ENCODE results near the gene TAGLN. TPM values are rescaled to one million over a fixed set of nuclear protein-coding genes. Genes with fewer than 3 reads are reported as not detected.
"Not testable (repeated sequence)": the region's sequence is repeated elsewhere in the genome, so short reads cannot be mapped to it uniquely, and the experiment has no call there.

Gene TAGLN
- polyA plus RNA-seq, 3 donors: 3.6 to 113 (median 4.0) TPM

GRCh38 chr11:117205211-117205818, 6.1 kb downstream of the TAGLN start:
- H3K9ac ChIP-seq (ENCODE audit: insufficient read depth, low read length, poor library complexity, severe bottlenecking): no peak overlapping the region
- H3K4me3 Mint-ChIP-seq: no peak overlapping the region
- WGBS (ENCODE audit: insufficient coverage): 100% methylated on average over 2 of the region's 11 CpGs
- no peak overlapping the region for H3K4me2 ChIP-seq (replicated peaks; ENCODE audit: extremely low read depth, low read length, poor library complexity, severe bottlenecking)
- peaks cover 0 to 6% of the 10 kb centered on the region in 2 donors for H3K4me1 ChIP-seq (ENCODE audit: control insufficient read depth in 1 of 2, insufficient read depth in 2 of 2, low read length in 2 of 2)
- H3K9me3 ChIP-seq (replicated peaks in 1 of 2; ENCODE audit: control insufficient read depth in 1 of 2, insufficient read depth in 1 of 2, low read length in 2 of 2): no peaks in the 10 kb centered on the region
- peaks cover 35 to 46% of the 10 kb centered on the region in 2 donors for H3K36me3 ChIP-seq (replicated peaks in 1 of 2; ENCODE audit: control insufficient read depth in 1 of 2, insufficient read depth in 2 of 2, low read length in 2 of 2)
- no peak for TF ChIP-seq CTCF (IDR thresholded peaks at IDR 0.05)
- H3K9me3 Mint-ChIP-seq: no peaks in the 10 kb centered on the region
- intact Hi-C loops (cut with micrococcal nuclease): loop anchor here in 1 of 2 donors (5.0 kb wide), 1 partner anchor 73 kb away; no protein-coding TSS in a partner anchor
- H4K20me1 ChIP-seq (ENCODE audit: insufficient read depth, low read length): peaks cover 4% of the 10 kb centered on the region
- H3K27ac ChIP-seq (ENCODE audit: low read depth in 1 of 2, low read length in 2 of 2): no peak overlapping the region
- H3K36me3 Mint-ChIP-seq: peaks cover 39 to 51% of the 10 kb centered on the region in 2 donors
- no peak overlapping the region for H2AFZ ChIP-seq (ENCODE audit: insufficient read depth, low read depth, low read length, poor library complexity, severe bottlenecking)
- peaks cover 0 to 4% (median 0%) of the 10 kb centered on the region in 3 donors for H3K27me3 Mint-ChIP-seq (ENCODE audit: low read depth in 3 of 3)
- no peak for DNase-seq
- peaks cover 9% of the 10 kb centered on the region for H3K4me1 Mint-ChIP-seq
- peak overlapping the region in 4 of 7 donors; percentile 31 to 70 (median 36) for H3K27ac Mint-ChIP-seq
- H3K27me3 ChIP-seq (ENCODE audit: control insufficient read depth in 2 of 2, insufficient read depth in 2 of 2, low read length in 2 of 2): no peaks in the 10 kb centered on the region
- H3K79me2 ChIP-seq (ENCODE audit: insufficient read depth, low read length): no peaks in the 10 kb centered on the region
- no peak overlapping the region for H3K4me3 ChIP-seq (replicated peaks in 1 of 3; ENCODE audit: low read depth in 2 of 3, low read length in 3 of 3)

- H3K36me3 Mint-ChIP-seq: peaks cover 47 to 57% of the 10 kb centered on the region in 2 donors
- not testable (repeated sequence) for H3K9me3 Mint-ChIP-seq; H3K79me2 ChIP-seq (ENCODE audit: insufficient read depth, low read length); H3K27me3 Mint-ChIP-seq (ENCODE audit: low read depth in 3 of 3); H3K27ac Mint-ChIP-seq; H3K4me1 Mint-ChIP-seq; H3K9ac ChIP-seq (ENCODE audit: insufficient read depth, low read length, poor library complexity, severe bottlenecking); H3K4me2 ChIP-seq (replicated peaks; ENCODE audit: extremely low read depth, low read length, poor library complexity, severe bottlenecking); DNase-seq; H2AFZ ChIP-seq (ENCODE audit: insufficient read depth, low read depth, low read length, poor library complexity, severe bottlenecking); H3K4me3 ChIP-seq (replicated peaks in 1 of 3; ENCODE audit: low read depth in 2 of 3, low read length in 3 of 3); H3K4me3 Mint-ChIP-seq; H3K27me3 ChIP-seq (ENCODE audit: control insufficient read depth in 2 of 2, insufficient read depth in 2 of 2, low read length in 2 of 2); H3K27ac ChIP-seq (ENCODE audit: low read depth in 1 of 2, low read length in 2 of 2); H3K4me1 ChIP-seq (ENCODE audit: control insufficient read depth in 1 of 2, insufficient read depth in 2 of 2, low read length in 2 of 2); H3K9me3 ChIP-seq (replicated peaks in 1 of 2; ENCODE audit: control insufficient read depth in 1 of 2, insufficient read depth in 1 of 2, low read length in 2 of 2); H4K20me1 ChIP-seq (ENCODE audit: insufficient read depth, low read length)
- intact Hi-C loops (cut with micrococcal nuclease): loop anchor here in 1 of 2 donors (5.0 kb wide), 1 partner anchor 74 kb away; no protein-coding TSS in a partner anchor
- peaks cover 37 to 53% of the 10 kb centered on the region in 2 donors for H3K36me3 ChIP-seq (replicated peaks in 1 of 2; ENCODE audit: control insufficient read depth in 1 of 2, insufficient read depth in 2 of 2, low read length in 2 of 2)
- WGBS (ENCODE audit: insufficient coverage): 100% methylated on average over 4 of the region's 8 CpGs
These were observed 6.9 kb downstream of the TAGLN start for GRCh38 chr11:117206111-117206510.

GRCh38 chr11:117206859-117207258, 7.7 kb downstream of the TAGLN start:
- WGBS (ENCODE audit: insufficient coverage): no CpG with 5 or more reads among the region's 11 CpGs
- H3K27ac ChIP-seq (ENCODE audit: low read depth in 1 of 2, low read length in 2 of 2); H3K27me3 Mint-ChIP-seq (ENCODE audit: low read depth in 3 of 3); H3K4me2 ChIP-seq (replicated peaks; ENCODE audit: extremely low read depth, low read length, poor library complexity, severe bottlenecking); H3K79me2 ChIP-seq (ENCODE audit: insufficient read depth, low read length); H2AFZ ChIP-seq (ENCODE audit: insufficient read depth, low read depth, low read length, poor library complexity, severe bottlenecking); H3K4me3 Mint-ChIP-seq; DNase-seq; H3K27ac Mint-ChIP-seq; H3K27me3 ChIP-seq (ENCODE audit: control insufficient read depth in 2 of 2, insufficient read depth in 2 of 2, low read length in 2 of 2); H4K20me1 ChIP-seq (ENCODE audit: insufficient read depth, low read length); H3K4me1 ChIP-seq (ENCODE audit: control insufficient read depth in 1 of 2, insufficient read depth in 2 of 2, low read length in 2 of 2); H3K4me1 Mint-ChIP-seq; H3K9me3 ChIP-seq (replicated peaks in 1 of 2; ENCODE audit: control insufficient read depth in 1 of 2, insufficient read depth in 1 of 2, low read length in 2 of 2); H3K9ac ChIP-seq (ENCODE audit: insufficient read depth, low read length, poor library complexity, severe bottlenecking); H3K9me3 Mint-ChIP-seq; H3K4me3 ChIP-seq (replicated peaks in 1 of 3; ENCODE audit: low read depth in 2 of 3, low read length in 3 of 3): not testable (repeated sequence)
- H3K36me3 Mint-ChIP-seq: peaks cover 55 to 65% of the 10 kb centered on the region in 2 donors
- H3K36me3 ChIP-seq (replicated peaks in 1 of 2; ENCODE audit: control insufficient read depth in 1 of 2, insufficient read depth in 2 of 2, low read length in 2 of 2): peaks cover 37 to 59% of the 10 kb centered on the region in 2 donors
- intact Hi-C loops (cut with micrococcal nuclease): loop anchor here in 1 of 2 donors (5.0 kb wide), 1 partner anchor 75 kb away; no protein-coding TSS in a partner anchor

GRCh38 chr11:117207481-117207880, 8.3 kb downstream of the TAGLN start:
- H3K27ac ChIP-seq (ENCODE audit: low read depth in 1 of 2, low read length in 2 of 2); H3K27ac Mint-ChIP-seq; H3K4me2 ChIP-seq (replicated peaks; ENCODE audit: extremely low read depth, low read length, poor library complexity, severe bottlenecking); H3K27me3 ChIP-seq (ENCODE audit: control insufficient read depth in 2 of 2, insufficient read depth in 2 of 2, low read length in 2 of 2); H3K9me3 Mint-ChIP-seq; H3K4me1 ChIP-seq (ENCODE audit: control insufficient read depth in 1 of 2, insufficient read depth in 2 of 2, low read length in 2 of 2); H3K27me3 Mint-ChIP-seq (ENCODE audit: low read depth in 3 of 3); H3K4me3 Mint-ChIP-seq; H3K79me2 ChIP-seq (ENCODE audit: insufficient read depth, low read length); H3K4me1 Mint-ChIP-seq; H2AFZ ChIP-seq (ENCODE audit: insufficient read depth, low read depth, low read length, poor library complexity, severe bottlenecking); DNase-seq; H4K20me1 ChIP-seq (ENCODE audit: insufficient read depth, low read length); H3K9ac ChIP-seq (ENCODE audit: insufficient read depth, low read length, poor library complexity, severe bottlenecking); H3K9me3 ChIP-seq (replicated peaks in 1 of 2; ENCODE audit: control insufficient read depth in 1 of 2, insufficient read depth in 1 of 2, low read length in 2 of 2); H3K4me3 ChIP-seq (replicated peaks in 1 of 3; ENCODE audit: low read depth in 2 of 3, low read length in 3 of 3): not testable (repeated sequence)
- peaks cover 59 to 71% of the 10 kb centered on the region in 2 donors for H3K36me3 Mint-ChIP-seq
- WGBS (ENCODE audit: insufficient coverage): no CpG with 5 or more reads among the region's 5 CpGs
- H3K36me3 ChIP-seq (replicated peaks in 1 of 2; ENCODE audit: control insufficient read depth in 1 of 2, insufficient read depth in 2 of 2, low read length in 2 of 2): peaks cover 37 to 65% of the 10 kb centered on the region in 2 donors
- intact Hi-C loops (cut with micrococcal nuclease): loop anchor here in 1 of 2 donors (5.0 kb wide), 1 partner anchor 75 kb away; no protein-coding TSS in a partner anchor

All from CD14-positive monocyte (primary cell).